Measurements from ENCODE around the gene GNB1L. TPM values are rescaled to one million over a fixed set of nuclear protein-coding genes. Genes with fewer than 3 reads are reported as not detected.

Gene GNB1L
- total RNA-seq, 2 experiments from 2014 or later, result 3.0 to 6.5 TPM

DNA sequence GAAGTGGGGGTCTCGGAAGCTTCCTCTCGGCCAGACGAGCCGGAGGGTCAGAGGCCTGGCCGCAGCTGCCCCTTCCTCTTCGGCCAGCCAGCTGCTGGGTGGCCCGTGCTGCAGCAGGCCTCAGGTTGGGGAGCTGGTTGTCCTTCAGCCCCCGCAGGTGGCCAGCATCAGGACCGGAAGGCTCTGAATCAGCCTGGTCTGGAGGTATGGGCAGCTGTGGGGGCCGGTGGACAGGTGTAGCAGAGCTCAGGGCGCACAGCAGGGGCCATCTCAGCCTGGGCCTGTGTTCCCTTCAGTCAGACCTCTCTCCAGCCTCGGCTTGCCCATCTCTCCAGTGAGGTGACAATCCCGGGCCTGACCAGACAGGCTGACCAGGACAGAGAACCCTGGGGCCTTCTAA is 107.9 kb downstream of the GNB1L start:
- CTCF ChIA-PET, result interaction anchor here (1.4 kb wide), 1 partner anchor 163 kb away, joined by 4 read pairs; no protein-coding TSS in a partner anchor
- Mint-ChIP-seq H3K4me1 (ENCODE audit: low read depth) (no peaks in the 10 kb centered on the region), H3K9me3 (no peaks in the 10 kb centered on the region), H3K4me3 (no peak overlapping the region), H3K27ac (no peak overlapping the region), H3K27me3 (no peaks in the 10 kb centered on the region), H3K36me3 (ENCODE audit: low read depth) (no peaks in the 10 kb centered on the region)
- Histone ChIP-seq H3K9me3 (ENCODE audit: control insufficient read depth in 1 of 2, insufficient read depth in 1 of 2, low read length in 2 of 2) (no peaks in the 10 kb centered on the region), H3K27ac (ENCODE audit: low read depth in 1 of 2, low read length in 2 of 2) (no peak overlapping the region), H3K4me3 (ENCODE audit: low read length) (no peak overlapping the region), H3K4me1 (ENCODE audit: insufficient read depth, low read length) (no peaks in the 10 kb centered on the region), H3K36me3 (ENCODE audit: insufficient read depth, low read length) (no peaks in the 10 kb centered on the region), H3K27me3 (ENCODE audit: control insufficient read depth in 1 of 2, insufficient read depth in 2 of 2, low read length in 2 of 2) (peaks cover 0 to 10% of the 10 kb centered on the region in 2 experiments)
- POLR2A ChIA-PET, result no interaction called here
- intact Hi-C loops (cut with DNase I, micrococcal nuclease), result no loop called here
- ATAC-seq (ENCODE audit: poor library complexity), result no peak
- DNase-seq, result no peak
- TF ChIP-seq, protein P1, sequence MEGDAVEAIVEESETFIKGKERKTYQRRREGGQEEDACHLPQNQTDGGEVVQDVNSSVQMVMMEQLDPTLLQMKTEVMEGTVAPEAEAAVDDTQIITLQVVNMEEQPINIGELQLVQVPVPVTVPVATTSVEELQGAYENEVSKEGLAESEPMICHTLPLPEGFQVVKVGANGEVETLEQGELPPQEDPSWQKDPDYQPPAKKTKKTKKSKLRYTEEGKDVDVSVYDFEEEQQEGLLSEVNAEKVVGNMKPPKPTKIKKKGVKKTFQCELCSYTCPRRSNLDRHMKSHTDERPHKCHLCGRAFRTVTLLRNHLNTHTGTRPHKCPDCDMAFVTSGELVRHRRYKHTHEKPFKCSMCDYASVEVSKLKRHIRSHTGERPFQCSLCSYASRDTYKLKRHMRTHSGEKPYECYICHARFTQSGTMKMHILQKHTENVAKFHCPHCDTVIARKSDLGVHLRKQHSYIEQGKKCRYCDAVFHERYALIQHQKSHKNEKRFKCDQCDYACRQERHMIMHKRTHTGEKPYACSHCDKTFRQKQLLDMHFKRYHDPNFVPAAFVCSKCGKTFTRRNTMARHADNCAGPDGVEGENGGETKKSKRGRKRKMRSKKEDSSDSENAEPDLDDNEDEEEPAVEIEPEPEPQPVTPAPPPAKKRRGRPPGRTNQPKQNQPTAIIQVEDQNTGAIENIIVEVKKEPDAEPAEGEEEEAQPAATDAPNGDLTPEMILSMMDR (IDR thresholded peaks at IDR 0.05), result no peak

- H3K4me3 Mint-ChIP-seq, result no peak overlapping the region
Measured at GRCh38 chr22:19745155-19746101, 109.2 kb downstream of the GNB1L start.

DNA sequence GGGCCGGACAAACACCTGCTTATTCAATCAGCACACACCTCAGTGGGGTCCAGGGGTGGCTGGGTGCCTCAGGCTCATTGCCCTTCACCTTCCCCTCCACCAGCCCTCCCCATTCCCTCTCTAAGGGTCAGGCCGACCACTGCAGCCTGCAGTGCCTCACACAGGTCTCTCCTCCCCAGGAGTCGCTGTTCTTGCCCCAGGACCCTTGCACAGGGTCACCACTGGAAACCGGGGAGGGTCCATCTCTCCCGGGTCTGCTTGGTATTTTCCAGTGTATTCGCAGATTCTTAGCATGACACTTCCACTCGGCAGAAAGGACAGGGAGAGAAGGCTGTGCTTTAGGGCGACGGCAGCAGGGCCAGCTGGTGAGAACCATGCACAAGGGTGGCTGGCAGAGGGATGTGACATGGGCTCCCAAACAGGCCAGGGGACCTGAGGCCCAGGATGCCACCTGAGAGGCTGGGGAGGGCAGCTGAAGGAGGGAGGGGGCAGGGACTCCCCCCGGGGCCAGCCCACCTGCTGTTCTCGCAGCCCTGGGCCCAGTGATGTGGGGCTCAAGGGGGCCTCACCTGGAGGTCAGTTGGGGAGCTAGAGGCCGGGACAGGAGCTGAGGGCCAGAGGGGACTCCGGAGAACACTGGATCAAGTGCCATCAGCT is 110.2 kb downstream of the GNB1L start:
- TF ChIP-seq, protein P1 (IDR thresholded peaks at IDR 0.05), result no peak
- H3K27me3 Mint-ChIP-seq, result no peaks in the 10 kb centered on the region
- H3K27ac Mint-ChIP-seq, result no peak overlapping the region
- DNase-seq, result no peak
- Histone ChIP-seq H3K4me3 (ENCODE audit: low read length) (no peak overlapping the region), H3K27me3 (ENCODE audit: control insufficient read depth in 1 of 2, insufficient read depth in 2 of 2, low read length in 2 of 2) (no peaks in the 10 kb centered on the region), H3K9me3 (ENCODE audit: control insufficient read depth in 1 of 2, insufficient read depth in 1 of 2, low read length in 2 of 2) (no peaks in the 10 kb centered on the region), H3K36me3 (ENCODE audit: insufficient read depth, low read length) (no peaks in the 10 kb centered on the region), H3K27ac (ENCODE audit: low read depth in 1 of 2, low read length in 2 of 2) (no peak overlapping the region), H3K4me1 (ENCODE audit: insufficient read depth, low read length) (no peaks in the 10 kb centered on the region)
- H3K4me1 Mint-ChIP-seq (ENCODE audit: low read depth), result no peaks in the 10 kb centered on the region
- ChIA-PET POLR2A (no interaction called here), CTCF (no interaction called here)
- no peak overlapping the region for H3K4me3 Mint-ChIP-seq
- no peaks in the 10 kb centered on the region for H3K36me3 Mint-ChIP-seq (ENCODE audit: low read depth)
- intact Hi-C loops (cut with DNase I, micrococcal nuclease), result no loop called here
- no peaks in the 10 kb centered on the region for H3K9me3 Mint-ChIP-seq
- no peak for ATAC-seq (ENCODE audit: poor library complexity)

More at GRCh38 chr22:19745155-19746101, 109.2 kb downstream of the GNB1L start:
- no peak overlapping the region for H3K27ac Mint-ChIP-seq
- ChIA-PET CTCF (no interaction called here), POLR2A (interaction anchor here (0.9 kb wide), 1 partner anchor 11 kb away, joined by 3 read pairs; no protein-coding TSS in a partner anchor)
- Histone ChIP-seq H3K4me1 (ENCODE audit: insufficient read depth, low read length) (no peaks in the 10 kb centered on the region), H3K27ac (ENCODE audit: low read depth in 1 of 2, low read length in 2 of 2) (no peak overlapping the region), H3K27me3 (ENCODE audit: control insufficient read depth in 1 of 2, insufficient read depth in 2 of 2, low read length in 2 of 2) (peaks cover 0 to 4% of the 10 kb centered on the region in 2 experiments), H3K36me3 (ENCODE audit: insufficient read depth, low read length) (no peaks in the 10 kb centered on the region), H3K9me3 (ENCODE audit: control insufficient read depth in 1 of 2, insufficient read depth in 1 of 2, low read length in 2 of 2) (no peaks in the 10 kb centered on the region), H3K4me3 (ENCODE audit: low read length) (no peak overlapping the region)
- TF ChIP-seq, protein P1 (IDR thresholded peaks at IDR 0.05), result no peak
- no peaks in the 10 kb centered on the region for H3K9me3 Mint-ChIP-seq
- DNase-seq (no peak), ATAC-seq (ENCODE audit: poor library complexity) (no peak)
- H3K4me1 Mint-ChIP-seq (ENCODE audit: low read depth), result no peaks in the 10 kb centered on the region
- intact Hi-C loops (cut with DNase I, micrococcal nuclease), result no loop called here
- no peaks in the 10 kb centered on the region for H3K27me3 Mint-ChIP-seq
- H3K36me3 Mint-ChIP-seq (ENCODE audit: low read depth), result no peaks in the 10 kb centered on the region
